GM18868 (cell line): ENCODE results near the gene MYH7.
"Not testable (repeated sequence)": the region's sequence is repeated elsewhere in the genome, so short reads cannot be mapped to it uniquely, and the experiment has no call there.

ENCODE experiments used
- ATAC-seq: cut with Tn5 transposase; IDR thresholded peaks from one replicate; pipeline ENCODE4 v1.9.1; 2021; ENCODE audit warnings: mild to moderate bottlenecking, moderate library complexity; ENCODE audit not compliant: unreplicated experiment

The MYH7 gene

GRCh38 chr14:23431486-23431885 is 4.0 kb downstream of the MYH7 start:
- no peak for ATAC-seq

DNA sequence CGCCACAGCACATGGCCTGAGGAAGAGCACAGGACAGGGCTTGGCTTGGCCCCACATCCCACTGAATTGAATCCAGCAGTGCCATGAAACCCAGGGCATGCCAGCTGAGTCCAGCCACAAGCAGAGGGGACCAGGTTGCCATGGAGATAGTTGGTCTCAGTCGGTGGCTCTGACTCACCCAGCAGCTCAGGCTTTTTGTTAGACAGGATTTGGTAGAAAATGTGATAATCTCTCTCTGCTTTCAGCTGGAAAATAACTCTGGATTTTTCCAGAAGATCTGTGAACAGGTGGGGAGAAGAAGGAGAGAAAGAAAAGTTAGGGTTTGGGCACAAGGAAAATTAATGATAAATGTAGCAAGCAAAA is 4.8 kb downstream of the MYH7 start:
- ATAC-seq = no peak

DNA sequence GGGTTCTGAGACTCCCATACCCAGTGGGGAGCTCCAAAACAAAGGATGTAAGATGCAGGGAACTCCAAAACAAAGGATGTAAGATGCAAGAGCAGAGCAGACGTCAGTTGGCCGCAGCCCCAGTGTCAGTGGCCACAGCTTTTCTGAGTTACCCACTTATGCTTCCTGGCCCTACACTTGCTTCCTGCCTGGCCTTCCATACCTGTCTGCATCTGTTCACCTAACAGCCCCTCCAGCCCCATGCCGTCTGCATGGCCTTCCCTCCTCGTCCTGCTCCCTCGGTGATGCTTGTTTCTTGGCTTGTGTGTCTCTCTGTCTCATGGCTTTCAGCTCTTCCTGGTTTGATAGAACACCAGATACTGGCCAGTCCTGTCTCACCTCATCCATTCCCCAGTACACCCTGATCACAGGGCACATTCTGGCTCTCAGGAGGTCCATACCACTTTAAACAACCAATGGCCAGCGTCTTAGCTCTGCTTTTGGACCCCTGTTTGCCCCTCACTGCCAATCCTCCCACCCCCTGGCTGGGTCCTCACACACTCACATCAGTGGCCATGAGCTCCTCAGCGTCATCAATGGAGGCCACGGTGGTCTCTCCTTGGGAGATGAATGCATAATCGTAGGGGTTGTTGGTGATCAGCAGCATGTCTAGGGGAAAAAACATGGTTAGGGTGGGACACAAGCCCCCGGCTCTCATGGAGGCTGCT is 5.3 kb downstream of the MYH7 start:
- no peak for ATAC-seq

DNA sequence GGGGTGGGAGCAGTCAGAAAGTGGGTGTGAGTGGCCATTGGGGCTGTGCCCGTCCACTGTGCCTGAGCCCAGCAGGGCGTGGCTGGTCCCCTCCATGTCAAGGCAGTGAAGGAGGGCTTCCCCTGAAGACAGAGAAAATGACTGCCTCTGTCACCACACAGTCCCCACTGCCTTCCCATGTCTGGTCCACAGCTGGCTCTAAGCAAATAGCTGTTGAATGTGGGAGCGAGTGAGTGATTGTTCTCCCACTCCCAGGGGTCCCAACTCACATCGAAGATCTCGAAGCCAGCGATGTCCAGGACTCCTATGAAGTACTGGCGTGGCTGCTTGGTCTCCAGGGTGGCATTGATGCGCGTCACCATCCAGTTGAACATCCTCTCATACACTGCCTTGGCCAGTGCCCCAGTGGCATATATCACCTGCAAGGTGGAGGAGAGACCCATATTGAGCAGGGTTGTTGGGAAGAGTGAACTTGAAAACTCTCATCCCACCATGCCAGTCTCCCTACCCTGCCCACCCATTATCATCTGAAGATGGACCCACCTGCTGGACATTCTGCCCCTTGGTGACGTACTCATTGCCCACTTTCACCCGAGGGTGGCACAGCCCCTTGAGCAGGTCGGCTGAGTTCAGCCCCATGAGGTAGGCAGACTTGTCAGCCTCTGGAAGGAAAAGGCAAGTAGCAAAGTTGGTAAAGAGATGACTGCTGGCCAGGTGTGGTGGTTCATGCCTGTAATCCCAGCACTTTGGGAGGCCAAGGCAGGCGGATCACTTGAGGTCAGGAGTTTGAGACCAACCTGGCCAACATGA is 6.6 kb downstream of the MYH7 start:
- no peak for ATAC-seq

DNA sequence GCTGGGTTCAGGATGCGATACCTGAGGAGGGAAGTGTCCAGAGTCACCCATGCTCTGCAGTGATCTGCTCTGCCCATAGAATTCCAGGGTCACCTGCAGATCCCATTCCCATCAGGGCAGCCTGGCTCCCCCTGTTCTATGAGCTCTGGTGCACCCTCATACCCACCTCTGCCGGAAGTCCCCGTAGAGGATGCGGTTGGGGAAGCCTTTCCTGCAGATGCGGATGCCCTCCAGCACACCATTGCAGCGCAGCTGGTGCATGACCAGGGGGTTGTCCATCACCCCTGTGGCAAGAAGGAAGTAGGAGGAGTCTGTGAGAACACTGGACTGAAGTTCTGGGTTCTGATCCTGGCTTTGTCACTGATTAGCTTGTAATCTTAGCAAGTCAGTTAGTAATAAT is 9.7 kb downstream of the MYH7 start:
- ATAC-seq = not testable (repeated sequence)

DNA sequence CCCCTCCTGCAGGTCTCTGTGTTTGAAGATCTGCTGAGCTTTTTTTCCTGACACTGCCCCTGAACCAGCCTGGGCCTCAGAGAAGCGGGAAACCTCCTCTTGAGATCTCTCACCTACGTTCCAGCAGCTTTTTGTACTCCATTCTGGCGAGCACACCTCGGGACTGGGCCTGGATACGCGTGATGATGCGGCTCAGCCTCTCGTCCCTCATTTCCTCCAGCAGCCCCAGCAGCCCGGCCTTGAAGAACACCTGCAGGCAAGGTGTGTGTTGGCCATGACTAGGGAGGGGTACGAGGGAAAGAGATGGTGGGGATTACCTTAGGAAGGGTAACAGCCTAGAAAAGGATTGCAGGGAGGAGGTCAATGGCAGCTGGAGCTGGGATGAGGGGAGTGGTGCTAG is 10.3 kb downstream of the MYH7 start:
- ATAC-seq = no peak

DNA sequence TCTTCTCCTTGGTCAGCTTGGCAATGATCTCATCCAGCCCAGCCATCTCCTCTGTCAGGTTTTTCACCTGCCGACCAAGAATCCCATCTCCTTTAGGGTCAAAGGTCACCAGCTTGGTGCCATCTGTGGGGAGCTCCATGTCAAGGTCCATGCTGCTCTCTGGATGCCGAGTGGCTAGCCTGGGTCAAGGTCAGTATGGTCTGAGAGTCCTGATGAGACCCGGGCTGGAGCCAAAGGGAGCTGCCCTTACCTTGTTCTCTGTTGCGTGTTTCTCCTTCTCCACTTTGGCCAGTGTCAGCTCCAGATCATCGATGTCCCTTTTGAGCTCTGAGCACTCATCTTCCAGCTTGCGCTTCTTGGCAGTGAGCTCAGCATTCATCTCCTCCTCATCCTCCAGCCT is 11.8 kb downstream of the MYH7 start:
- no peak for ATAC-seq

- ATAC-seq = peak; percentile 63
Observed at GRCh38 chr14:23421594-23421993, 13.9 kb downstream of the MYH7 start.

- ATAC-seq = not testable (repeated sequence)
Observed at GRCh38 chr14:23419646-23420045, 15.8 kb downstream of the MYH7 start.

DNA sequence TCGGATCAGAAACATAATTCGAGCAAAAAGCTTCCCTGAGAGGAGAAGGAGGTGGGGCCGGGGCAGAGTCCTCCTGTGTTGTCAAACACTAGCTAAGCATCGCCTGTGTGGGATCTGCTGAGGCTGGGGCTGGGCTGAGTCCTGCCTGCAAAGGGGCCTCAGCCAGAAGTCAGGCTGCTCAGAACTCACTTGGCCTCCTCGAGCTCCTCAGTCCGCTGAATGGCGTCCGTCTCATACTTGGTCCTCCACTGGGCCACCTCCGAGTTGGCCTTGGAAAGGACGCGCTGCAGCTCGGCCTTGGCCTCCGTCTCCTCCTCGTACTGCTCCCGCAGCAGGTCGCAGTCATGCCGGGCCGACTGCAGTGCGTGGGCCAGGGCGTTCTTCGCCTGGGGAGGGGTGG is 17.4 kb downstream of the MYH7 start:
- no peak for ATAC-seq

GRCh38 chr14:23417269-23417668 is 18.2 kb downstream of the MYH7 start:
- ATAC-seq = not testable (repeated sequence)

- ATAC-seq = no peak
Observed at GRCh38 chr14:23416801-23417200, 18.7 kb downstream of the MYH7 start.

DNA sequence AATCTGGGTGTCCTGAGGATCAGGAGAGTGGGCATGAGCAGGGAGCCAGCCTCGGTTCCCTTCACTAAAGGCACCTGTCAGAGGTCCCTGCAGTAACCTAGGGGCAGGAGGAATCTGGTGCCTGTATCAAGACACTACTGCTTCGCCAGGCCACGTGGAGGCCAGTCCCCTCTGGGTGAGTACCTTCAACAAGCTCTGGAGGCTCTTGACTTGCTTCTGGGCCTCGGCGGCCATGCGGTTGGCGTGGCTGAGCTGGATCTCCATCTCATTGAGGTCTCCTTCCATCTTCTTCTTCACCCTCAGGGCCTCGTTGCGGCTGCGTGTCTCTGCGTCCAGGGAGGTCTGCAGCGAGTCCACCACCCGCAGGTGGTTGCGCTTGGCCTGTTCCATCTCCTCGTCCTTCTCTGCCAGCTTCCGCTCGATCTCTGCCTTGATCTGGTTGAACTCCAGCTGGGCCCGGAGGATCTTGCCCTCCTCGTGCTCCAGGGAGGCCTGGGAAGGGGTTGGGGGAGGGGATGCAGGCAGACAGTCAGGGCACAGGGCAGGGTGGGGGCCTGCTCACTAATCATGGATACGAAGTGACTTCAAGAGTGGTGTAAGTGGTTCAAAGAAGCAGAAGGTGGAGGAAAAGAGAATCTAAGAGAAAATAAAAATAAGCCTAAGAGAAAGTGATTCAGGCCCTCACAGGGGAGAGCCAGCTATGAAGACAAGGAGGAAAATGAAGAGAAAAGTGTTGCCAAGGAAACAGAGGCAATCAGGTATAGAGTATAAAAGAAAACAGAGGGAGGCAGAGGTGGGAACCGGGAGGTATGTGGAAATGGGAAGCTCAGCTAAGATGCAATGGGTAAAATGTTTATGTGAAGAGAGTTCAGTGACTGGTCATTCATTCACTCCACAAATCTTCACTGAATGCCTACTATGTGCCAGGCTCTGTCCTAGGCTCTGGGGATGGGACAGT is 19.4 kb downstream of the MYH7 start:
- no peak for ATAC-seq

DNA sequence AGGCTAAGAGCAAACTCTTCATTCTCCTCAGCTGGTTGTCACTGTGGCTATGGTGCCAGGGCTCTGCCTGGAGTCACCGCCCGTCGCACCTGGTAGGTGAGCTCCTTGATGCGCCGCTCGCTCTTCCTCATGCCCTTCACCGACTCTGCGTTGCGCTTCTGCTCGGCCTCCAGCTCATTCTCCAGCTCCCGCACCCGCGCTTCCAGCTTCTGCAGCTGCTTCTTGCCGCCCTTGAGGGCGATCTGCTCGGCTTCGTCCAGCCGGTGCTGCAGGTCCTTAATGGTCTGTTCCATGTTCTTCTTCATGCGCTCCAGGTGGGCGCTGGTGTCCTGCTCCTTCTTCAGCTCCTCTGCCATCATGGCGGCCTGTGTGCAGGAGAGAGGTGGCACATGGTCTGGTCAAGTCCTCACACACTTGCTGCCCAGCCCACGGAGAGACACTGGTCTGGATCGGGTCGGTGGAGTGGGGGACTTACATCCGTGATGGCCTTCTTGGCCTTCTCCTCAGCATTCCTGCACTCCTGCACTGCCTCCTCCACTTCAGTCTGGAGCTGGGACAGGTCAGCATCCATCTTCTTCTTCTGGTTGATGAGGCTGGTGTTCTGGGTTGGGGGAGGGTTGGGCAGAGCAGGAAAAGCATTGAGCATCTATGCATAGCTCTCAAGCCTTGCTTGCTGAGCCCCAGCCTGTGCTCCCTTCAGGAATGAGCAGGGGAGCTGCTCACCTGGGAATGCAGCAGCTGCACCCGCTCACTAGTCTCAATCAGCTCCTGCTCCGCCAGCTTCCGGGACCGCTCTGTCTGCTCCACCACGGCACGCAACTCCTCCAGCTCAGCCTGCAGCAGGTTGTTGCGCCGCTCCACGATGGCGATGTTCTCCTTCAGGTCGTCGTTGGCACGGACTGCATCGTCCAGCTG is 20.3 kb downstream of the MYH7 start:
- no peak for ATAC-seq

DNA sequence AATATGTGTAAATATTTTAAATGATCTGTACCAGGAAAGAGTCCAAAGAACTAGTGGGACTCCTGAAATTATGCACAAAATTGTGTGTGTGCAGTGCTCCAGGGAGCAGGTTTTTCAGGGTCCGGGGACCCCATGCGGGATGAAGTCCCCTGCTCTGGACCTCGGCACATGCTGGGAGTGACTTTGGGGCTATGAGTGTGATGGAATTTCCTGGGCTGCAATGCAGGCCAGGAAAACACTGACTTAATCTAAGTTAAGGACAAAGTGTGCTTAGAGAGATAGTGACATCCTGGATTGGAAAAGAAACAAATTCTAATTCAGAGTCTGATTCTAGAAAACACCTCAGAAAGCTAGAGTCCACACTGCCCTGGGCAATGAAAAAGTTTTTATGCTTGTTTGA is 21.2 kb downstream of the MYH7 start:
- ATAC-seq = no peak

DNA sequence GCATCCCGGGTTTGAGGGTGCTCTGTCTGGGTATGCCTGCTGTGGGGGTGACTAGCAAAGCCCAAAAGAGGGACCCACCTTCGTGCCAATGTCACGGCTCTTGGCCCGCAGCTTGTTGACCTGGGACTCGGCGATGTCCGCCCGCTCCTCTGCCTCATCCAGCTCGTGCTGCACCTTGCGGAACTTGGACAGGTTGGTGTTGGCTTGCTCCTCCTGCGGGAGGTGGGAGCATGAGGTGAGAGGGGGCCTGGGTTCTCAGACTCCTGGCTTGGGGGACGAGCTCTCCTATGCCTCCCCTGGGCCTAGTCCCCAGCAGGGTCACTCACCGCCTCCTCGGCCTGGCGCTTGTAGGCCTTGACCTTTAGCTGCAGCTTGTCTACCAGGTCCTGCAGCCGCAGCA is 21.8 kb downstream of the MYH7 start:
- no peak for ATAC-seq

- no peak for ATAC-seq
Observed at GRCh38 chr14:23411563-23412525, 23.6 kb downstream of the MYH7 start.

DNA sequence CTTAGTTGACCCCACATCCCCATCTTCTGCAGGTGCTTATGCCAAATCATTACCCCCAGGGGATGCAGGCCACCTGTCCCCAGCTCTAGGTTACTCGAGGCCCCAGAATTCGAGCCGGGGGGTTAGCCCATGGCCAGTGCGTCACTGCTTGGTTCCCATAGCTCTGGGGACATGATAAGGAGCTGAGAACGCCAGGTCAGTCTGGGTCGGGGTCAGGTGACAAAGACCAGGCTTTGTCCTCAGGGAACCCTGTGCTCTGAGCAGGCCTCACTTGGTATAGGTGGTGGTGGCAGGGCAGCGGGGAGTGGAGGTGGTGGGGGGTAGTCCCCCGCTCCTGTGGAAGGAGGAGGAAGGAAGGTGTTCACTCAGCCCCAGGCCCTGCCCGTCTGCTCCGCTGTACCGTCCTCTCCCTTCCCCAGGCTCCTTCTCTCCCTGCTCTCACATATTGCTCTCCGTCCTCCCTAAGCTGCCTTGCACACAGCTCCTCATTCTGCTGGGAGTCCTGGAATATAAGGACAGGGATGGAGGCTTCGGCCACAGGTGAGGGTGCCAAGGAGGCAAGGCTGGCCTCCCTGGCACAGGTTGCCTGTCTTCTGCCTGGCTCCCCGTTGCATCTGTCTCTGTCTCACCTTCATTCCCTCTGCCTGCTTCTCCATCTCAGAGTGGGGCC is 25.4 kb downstream of the MYH7 start:
- ATAC-seq = no peak

GRCh38 chr14:23409475-23409874 is 26.0 kb downstream of the MYH7 start:
- no peak for ATAC-seq
